Effector memory CD4-positive, alpha-beta T cell (primary cell): ENCODE results near the gene CENATAC.
"Not testable (repeated sequence)": the region's sequence is repeated elsewhere in the genome, so short reads cannot be mapped to it uniquely, and the experiment has no call there.

Experiments
- DNase-seq, 3 donors: peaks; one replicate each; pipeline ENCODE4 v3.0.0-alpha.2; 2020
- H3K27ac ChIP-seq: 2 replicates; pipeline ENCODE4 v1.7.0; 2013; ENCODE audit warnings: mild to moderate bottlenecking, low read length, moderate library complexity; ENCODE audit not compliant: insufficient read depth, poor library complexity, severe bottlenecking
- H3K27me3 ChIP-seq: replicated peaks from 2 replicates; pipeline ENCODE4 v1.7.0; 2013; ENCODE audit warnings: mild to moderate bottlenecking, low read length; ENCODE audit not compliant: insufficient read depth, control insufficient read depth, poor library complexity, severe bottlenecking
- H3K36me3 ChIP-seq: 2 replicates; pipeline ENCODE4 v1.7.0; 2013; ENCODE audit warnings: mild to moderate bottlenecking, low read length, moderate library complexity; ENCODE audit not compliant: control insufficient read depth, insufficient read depth
- H3K4me1 ChIP-seq: 2 replicates; pipeline ENCODE4 v1.7.0; 2013; ENCODE audit warnings: low read length, mild to moderate bottlenecking; ENCODE audit not compliant: control insufficient read depth, insufficient read depth, poor library complexity, severe bottlenecking
- H3K4me3 ChIP-seq: 2 replicates; pipeline ENCODE4 v1.7.0; 2013; ENCODE audit warnings: low read length, low read depth, mild to moderate bottlenecking; ENCODE audit not compliant: insufficient read depth, poor library complexity, severe bottlenecking
- H3K9me3 ChIP-seq: 2 replicates; pipeline ENCODE4 v1.7.0; 2013; ENCODE audit warnings: mild to moderate bottlenecking, low read length, moderate library complexity; ENCODE audit not compliant: control insufficient read depth

Gene CENATAC

DNA sequence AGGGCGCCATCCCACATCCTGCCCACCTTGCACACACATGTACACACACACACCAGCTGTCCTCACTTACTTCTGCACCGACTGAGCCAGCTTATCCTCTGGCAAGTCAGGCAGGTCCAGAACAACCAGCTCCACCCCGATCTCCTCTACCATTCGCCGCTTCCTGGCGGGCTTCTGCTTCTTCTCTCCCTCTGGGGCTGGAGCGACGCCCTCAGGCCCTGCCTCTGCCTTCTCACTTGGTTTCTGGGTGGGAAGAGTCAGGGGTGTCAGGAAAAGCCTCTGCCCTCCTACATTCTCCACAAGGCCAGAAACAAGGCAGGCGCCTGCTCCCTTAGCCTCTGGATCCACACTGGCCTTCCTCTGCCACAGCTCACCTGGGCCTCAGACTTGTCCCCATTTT is 50.7 kb downstream of the CENATAC start:
- Histone ChIP-seq H3K36me3 (peaks cover 80% of the 10 kb centered on the region), H3K4me3 (no peak overlapping the region), H3K9me3 (no peaks in the 10 kb centered on the region), H3K27ac (no peak overlapping the region), H3K4me1 (no peaks in the 10 kb centered on the region), H3K27me3 (no peaks in the 10 kb centered on the region)
- DNase-seq = no peak

DNA sequence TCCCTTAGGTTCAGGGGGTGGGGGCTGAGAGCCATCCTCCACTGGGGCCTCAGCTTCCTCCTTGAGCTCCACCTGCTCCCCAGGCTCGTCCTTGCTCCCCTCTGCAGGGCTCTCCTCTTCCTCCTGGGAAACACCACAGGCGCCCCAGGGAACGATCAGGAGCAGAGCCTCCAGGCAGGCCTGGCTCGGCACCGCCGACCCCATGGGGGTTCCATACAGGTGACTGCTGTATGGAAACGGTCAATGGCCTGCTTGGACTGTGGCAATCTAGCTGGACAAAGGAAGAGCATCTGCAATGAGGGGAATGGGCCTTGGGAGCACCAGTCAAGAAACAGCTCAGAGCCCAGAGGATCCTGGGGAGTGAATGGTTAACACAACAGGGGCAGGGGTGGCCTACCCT is 51.1 kb downstream of the CENATAC start:
- no peak for DNase-seq
- Histone ChIP-seq H3K9me3 (no peaks in the 10 kb centered on the region), H3K27ac (no peak overlapping the region), H3K4me1 (no peaks in the 10 kb centered on the region), H3K4me3 (no peak overlapping the region), H3K27me3 (no peaks in the 10 kb centered on the region), H3K36me3 (peaks cover 84% of the 10 kb centered on the region)

- no peaks in the 10 kb centered on the region for H3K27me3 ChIP-seq
- no peak overlapping the region for H3K27ac ChIP-seq
- DNase-seq = no peak
- H3K36me3 ChIP-seq = peaks cover 81% of the 10 kb centered on the region
- no peaks in the 10 kb centered on the region for H3K9me3 ChIP-seq
- peaks cover 12% of the 10 kb centered on the region for H3K4me1 ChIP-seq
- H3K4me3 ChIP-seq = no peak overlapping the region
Observed at GRCh38 chr11:119051440-119052162, 53.7 kb downstream of the CENATAC start.

GRCh38 chr11:119052163-119052814 is 54.4 kb downstream of the CENATAC start:
- Histone ChIP-seq H3K36me3 (peaks cover 76% of the 10 kb centered on the region), H3K4me1 (peaks cover 12% of the 10 kb centered on the region), H3K27me3 (no peaks in the 10 kb centered on the region)

DNA sequence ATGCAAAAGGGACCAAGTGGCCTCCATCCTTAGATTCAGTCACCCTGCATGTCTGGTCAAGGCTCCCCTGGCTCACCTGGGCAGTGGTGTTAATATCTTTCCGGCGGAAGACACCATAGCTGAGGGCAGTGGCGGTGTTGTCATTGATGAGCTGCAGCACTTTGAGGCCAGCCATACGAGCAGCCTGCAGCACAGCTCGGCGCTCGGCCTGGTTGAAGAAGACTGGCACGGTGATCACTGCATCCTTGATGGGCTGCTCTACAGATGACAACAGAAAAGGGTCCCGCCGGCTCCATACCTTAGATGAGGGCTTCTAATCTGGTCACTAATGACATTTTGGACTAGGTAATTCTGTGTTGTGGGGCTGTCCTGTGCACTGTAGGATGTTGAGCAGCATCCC is 56.5 kb downstream of the CENATAC start:
- Histone ChIP-seq H3K27me3 (no peaks in the 10 kb centered on the region), H3K9me3 (no peaks in the 10 kb centered on the region), H3K27ac (no peak overlapping the region), H3K36me3 (peaks cover 54% of the 10 kb centered on the region), H3K4me1 (peaks cover 22% of the 10 kb centered on the region), H3K4me3 (no peak overlapping the region)
- DNase-seq = no peak

More at GRCh38 chr11:119052163-119052814, 54.4 kb downstream of the CENATAC start:
- H3K4me3 ChIP-seq = no peak overlapping the region
- no peaks in the 10 kb centered on the region for H3K9me3 ChIP-seq
- DNase-seq = no peak
- no peak overlapping the region for H3K27ac ChIP-seq

DNA sequence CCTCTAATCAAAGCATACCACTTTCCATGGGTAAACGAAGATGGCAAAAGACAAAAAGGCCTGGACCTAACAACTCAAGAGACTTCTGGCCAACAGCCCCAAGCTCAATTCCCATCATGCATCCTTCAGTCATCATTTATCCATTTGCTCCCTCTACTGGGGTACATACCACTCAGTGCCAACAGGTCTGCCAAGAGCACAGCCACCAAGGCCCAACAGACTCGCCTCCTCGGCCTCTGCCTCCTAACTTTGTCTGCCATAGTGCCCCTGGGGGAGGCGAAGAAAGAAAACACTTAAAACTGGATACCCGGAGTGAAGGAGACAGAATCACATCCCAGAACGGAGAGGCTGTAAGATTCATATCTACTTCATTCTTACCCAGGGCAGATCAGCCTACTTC is 58.0 kb downstream of the CENATAC start:
- Histone ChIP-seq H3K9me3 (no peaks in the 10 kb centered on the region), H3K36me3 (peaks cover 41% of the 10 kb centered on the region), H3K27ac (peak overlapping the region; percentile 91), H3K27me3 (no peaks in the 10 kb centered on the region), H3K4me1 (peaks cover 22% of the 10 kb centered on the region), H3K4me3 (peak overlapping the region; percentile 89)
- no peak for DNase-seq

GRCh38 chr11:119056421-119056999 is 58.6 kb downstream of the CENATAC start:
- Histone ChIP-seq H3K9me3 (no peaks in the 10 kb centered on the region), H3K4me3 (peak overlapping the region; percentile 89), H3K27ac (peak overlapping the region; percentile 91), H3K4me1 (peaks cover 22% of the 10 kb centered on the region), H3K36me3 (peaks cover 35% of the 10 kb centered on the region), H3K27me3 (no peaks in the 10 kb centered on the region)
- DNase-seq = peak; percentile 46 to 56 (median 51)

GRCh38 chr11:119057000-119057769 is 59.2 kb downstream of the CENATAC start, which contains the start of gene HYOU1:
TSS of gene HYOU1 (minus strand) at chr11:119057205. CDS start at chr11:119056160, 1,045 bp downstream.
- H3K4me3 ChIP-seq = peak within 1 kb of the TSS; percentile 90
- peaks cover 22% of the 10 kb centered on the region for H3K4me1 ChIP-seq
- H3K27ac ChIP-seq = peak within 1 kb of the TSS; percentile 91
- peaks cover 28% of the 10 kb centered on the region for H3K36me3 ChIP-seq
- peak; percentile 97 to 98 (median 98) for DNase-seq
- no peaks in the 10 kb centered on the region for H3K9me3 ChIP-seq
- H3K27me3 ChIP-seq = no peaks in the 10 kb centered on the region

DNA sequence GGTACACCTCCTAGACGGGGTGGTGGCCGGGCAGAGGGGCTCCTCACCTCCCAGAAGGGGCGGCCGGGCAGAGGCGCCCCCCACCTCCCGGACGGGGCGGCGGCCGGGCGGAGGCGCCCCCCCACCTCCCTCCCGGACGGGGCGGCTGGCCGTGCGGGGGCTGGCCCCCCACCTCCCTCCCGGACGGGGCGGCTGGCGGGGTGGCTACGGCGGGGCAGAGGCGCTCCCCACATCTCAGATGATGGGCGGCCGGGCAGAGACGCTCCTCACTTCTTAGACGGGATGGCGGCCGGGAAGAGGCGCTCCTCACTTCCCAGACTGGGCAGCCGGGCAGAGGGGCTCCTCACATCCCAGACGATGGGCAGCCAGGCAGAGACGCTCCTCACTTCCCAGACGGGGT is 61.2 kb downstream of the CENATAC start:
- H3K9me3 ChIP-seq, DNase-seq, H3K36me3 ChIP-seq, H3K4me3 ChIP-seq, H3K27ac ChIP-seq, H3K27me3 ChIP-seq: not testable (repeated sequence)
- H3K4me1 ChIP-seq = peaks cover 22% of the 10 kb centered on the region
